Measurements from ENCODE around the gene KRT73. TPM values are rescaled to one million over a fixed set of nuclear protein-coding genes. Genes with fewer than 3 reads are reported as not detected.

KRT73 gene
- total RNA-seq, 1 donor from 2014 or later, result 22.2 TPM

GRCh38 chr12:52645120-52645761, 26.9 kb upstream of the KRT73 start:
- no peak for DNase-seq

- no peak for DNase-seq
Measured at GRCh38 chr12:52644078-52644415, 25.7 kb upstream of the KRT73 start.

GRCh38 chr12:52643233-52644077, 25.1 kb upstream of the KRT73 start:
- DNase-seq, result no peak

GRCh38 chr12:52641468-52641867, 23.1 kb upstream of the KRT73 start:
- no peak for DNase-seq

- DNase-seq, result no peak
Measured at GRCh38 chr12:52637299-52637698, 18.9 kb upstream of the KRT73 start.

- DNase-seq, result no peak
Measured at GRCh38 chr12:52636592-52637258, 18.4 kb upstream of the KRT73 start.

- no peak for DNase-seq
Measured at GRCh38 chr12:52636189-52636588, 17.8 kb upstream of the KRT73 start.

GRCh38 chr12:52634266-52635056, 16.1 kb upstream of the KRT73 start:
- no peak for DNase-seq

- no peak for DNase-seq
Measured at GRCh38 chr12:52633383-52633782, 15.0 kb upstream of the KRT73 start.

GRCh38 chr12:52632656-52633055, 14.3 kb upstream of the KRT73 start:
- DNase-seq, result no peak

- no peak for DNase-seq
Measured at GRCh38 chr12:52631676-52632459, 13.5 kb upstream of the KRT73 start.

- DNase-seq, result no peak
Measured at GRCh38 chr12:52631264-52631663, 12.9 kb upstream of the KRT73 start.

- no peak for DNase-seq
Measured at GRCh38 chr12:52630599-52631200, 12.3 kb upstream of the KRT73 start.

- DNase-seq, result no peak
Measured at GRCh38 chr12:52630008-52630500, 11.7 kb upstream of the KRT73 start.

GRCh38 chr12:52629281-52630007, 11.1 kb upstream of the KRT73 start:
- no peak for DNase-seq

- no peak for DNase-seq
Measured at GRCh38 chr12:52628841-52629240, 10.5 kb upstream of the KRT73 start.

- no peak for DNase-seq
Measured at GRCh38 chr12:52628111-52628507, 9.8 kb upstream of the KRT73 start.

- DNase-seq, result no peak
Measured at GRCh38 chr12:52627395-52628110, 9.2 kb upstream of the KRT73 start.

- no peak for DNase-seq
Measured at GRCh38 chr12:52622349-52622748, 4.0 kb upstream of the KRT73 start.

- no peak for DNase-seq
Measured at GRCh38 chr12:52618866-52619265, 507 bp upstream of the KRT73 start.

Measured in skin of body (tissue), 2 donors.